Activated CD4-positive, alpha-beta T cell treated with anti-CD3 and anti-CD28 coated beads for 36 hours (primary cell): ENCODE data around the gene NF2. TPM values are rescaled to one million over a fixed set of nuclear protein-coding genes. Genes with fewer than 3 reads are reported as not detected.

Source experiments
- ATAC-seq: fragments of 200-7000 bp; cut with Tn5 transposase; one replicate; pipeline ENCODE4 v1.10.0; 2021; ENCODE audit warnings: mild to moderate bottlenecking, moderate library complexity
- CTCF ChIA-PET: fragments of 350-600 bp; sonication (Branson Sonifier 250); formaldehyde crosslinking; loops from one replicate; lab custom pipeline; 2021; ENCODE audit warnings: antibody characterized with exemption; lab: Charles Lee
- POLR2A ChIA-PET: fragments of 350-600 bp; sonication (Branson Sonifier 250); formaldehyde crosslinking; loops from one replicate; lab custom pipeline; 2021; ENCODE audit warnings: antibody characterized with exemption, inconsistent platforms; lab: Charles Lee
- DNase-seq: peaks from one replicate; pipeline ENCODE4 v3.0.0-alpha.2; 2020
- H3K27ac Mint-ChIP-seq: one replicate; pipeline ENCODE4 v1.8.0; 2021; ENCODE audit warnings: mixed read lengths
- H3K27me3 Mint-ChIP-seq: one replicate; pipeline ENCODE4 v1.8.0; 2021; ENCODE audit warnings: mixed read lengths
- H3K36me3 Mint-ChIP-seq: one replicate; pipeline ENCODE4 v1.8.0; 2021; ENCODE audit warnings: low read depth, mixed read lengths
- H3K4me1 Mint-ChIP-seq: one replicate; pipeline ENCODE4 v1.8.0; 2021; ENCODE audit warnings: mixed read lengths
- H3K4me3 Mint-ChIP-seq: one replicate; pipeline ENCODE4 v1.8.0; 2021; ENCODE audit warnings: mild to moderate bottlenecking, moderate library complexity, mixed read lengths
- H3K9me3 Mint-ChIP-seq: one replicate; pipeline ENCODE4 v1.8.0; 2021; ENCODE audit warnings: low read depth, mixed read lengths
- intact Hi-C, 2 experiments: fragments of 100-400 bp; cut with DNase I in 1 of 2; cut with micrococcal nuclease in 1 of 2; formaldehyde crosslinking; loops; one replicate each; pipeline versions ENCODE4 v1.14.2 to v1.15.1; 2022 to 2024; cut with DNase I, micrococcal nuclease
- total RNA-seq, 2 experiments: library from RNA; stranded (reverse); gene quantifications; one replicate each; pipeline ENCODE4 v1.2.3, GENCODE V29; 2021

The NF2 gene
- total RNA-seq, 2 experiments from 2014 or later: 40.2 to 43.1 TPM

DNA sequence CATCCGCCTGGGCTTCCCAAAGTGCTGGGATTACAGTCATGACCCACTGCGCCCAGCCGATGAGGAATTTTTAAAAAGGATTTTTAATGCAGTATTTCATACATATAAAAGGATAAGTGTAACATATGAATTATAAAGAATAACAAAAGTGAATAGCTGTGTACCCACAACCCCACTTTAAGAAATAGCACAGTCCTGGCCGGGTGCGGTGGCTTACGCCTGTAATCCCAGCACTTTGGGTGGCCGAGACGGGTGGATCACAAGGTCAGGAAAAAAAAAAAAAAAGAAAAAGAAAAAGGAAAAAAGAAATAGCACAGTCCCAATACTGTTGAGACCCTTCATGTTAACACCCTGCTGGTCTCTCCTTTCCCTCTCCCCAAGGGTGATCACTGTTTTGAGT lies 62.1 kb downstream of the NF2 start:
- ATAC-seq (no peak), DNase-seq (no peak)
- ChIA-PET CTCF (no interaction called here), POLR2A (no interaction called here)
- intact Hi-C loops: no loop called here
- Mint-ChIP-seq H3K27ac (no peak overlapping the region), H3K4me3 (no peak overlapping the region), H3K9me3 (no peaks in the 10 kb centered on the region), H3K36me3 (peaks cover 22% of the 10 kb centered on the region), H3K27me3 (no peaks in the 10 kb centered on the region), H3K4me1 (no peaks in the 10 kb centered on the region)

DNA sequence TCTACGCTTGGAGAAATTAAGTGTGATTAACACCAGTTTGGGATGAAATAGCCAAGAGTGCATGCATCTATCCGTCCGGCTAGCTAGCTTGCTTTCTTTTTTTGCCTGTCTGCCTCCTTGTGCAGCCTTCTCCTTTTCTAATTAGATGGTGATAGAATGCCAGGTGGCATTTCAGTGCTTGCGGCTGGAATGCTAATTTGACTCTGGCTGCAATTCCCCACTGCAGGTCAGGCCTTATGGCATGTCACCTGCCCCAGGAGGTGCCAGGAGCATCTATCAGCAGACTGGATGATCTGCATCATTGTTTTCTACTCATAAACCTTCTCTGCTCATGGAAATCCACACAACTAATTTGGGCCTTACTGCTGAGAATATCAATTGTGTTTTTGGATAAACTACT lies 65.2 kb downstream of the NF2 start:
- Mint-ChIP-seq H3K4me3 (no peak overlapping the region), H3K27ac (no peak overlapping the region), H3K4me1 (no peaks in the 10 kb centered on the region), H3K27me3 (no peaks in the 10 kb centered on the region), H3K36me3 (peaks cover 18% of the 10 kb centered on the region), H3K9me3 (no peaks in the 10 kb centered on the region)
- CTCF ChIA-PET: interaction anchor here (0.5 to 1.3 kb wide), 3 partner anchors 43 to 336 kb away, joined by 3 read pairs; no protein-coding TSS in a partner anchor
- intact Hi-C loops: no loop called here
- DNase-seq: no peak
- POLR2A ChIA-PET: no interaction called here
- no peak for ATAC-seq

GRCh38 chr22:29670626-29671025 lies 67.2 kb downstream of the NF2 start:
- H3K9me3 Mint-ChIP-seq: no peaks in the 10 kb centered on the region
- DNase-seq (no peak), ATAC-seq (no peak)
- no peak overlapping the region for H3K27ac Mint-ChIP-seq
- H3K36me3 Mint-ChIP-seq: peaks cover 25% of the 10 kb centered on the region
- no peak overlapping the region for H3K4me3 Mint-ChIP-seq
- CTCF ChIA-PET: no interaction called here
- intact Hi-C loops: no loop called here
- POLR2A ChIA-PET: no interaction called here
- H3K4me1 Mint-ChIP-seq: no peaks in the 10 kb centered on the region
- no peaks in the 10 kb centered on the region for H3K27me3 Mint-ChIP-seq

DNA sequence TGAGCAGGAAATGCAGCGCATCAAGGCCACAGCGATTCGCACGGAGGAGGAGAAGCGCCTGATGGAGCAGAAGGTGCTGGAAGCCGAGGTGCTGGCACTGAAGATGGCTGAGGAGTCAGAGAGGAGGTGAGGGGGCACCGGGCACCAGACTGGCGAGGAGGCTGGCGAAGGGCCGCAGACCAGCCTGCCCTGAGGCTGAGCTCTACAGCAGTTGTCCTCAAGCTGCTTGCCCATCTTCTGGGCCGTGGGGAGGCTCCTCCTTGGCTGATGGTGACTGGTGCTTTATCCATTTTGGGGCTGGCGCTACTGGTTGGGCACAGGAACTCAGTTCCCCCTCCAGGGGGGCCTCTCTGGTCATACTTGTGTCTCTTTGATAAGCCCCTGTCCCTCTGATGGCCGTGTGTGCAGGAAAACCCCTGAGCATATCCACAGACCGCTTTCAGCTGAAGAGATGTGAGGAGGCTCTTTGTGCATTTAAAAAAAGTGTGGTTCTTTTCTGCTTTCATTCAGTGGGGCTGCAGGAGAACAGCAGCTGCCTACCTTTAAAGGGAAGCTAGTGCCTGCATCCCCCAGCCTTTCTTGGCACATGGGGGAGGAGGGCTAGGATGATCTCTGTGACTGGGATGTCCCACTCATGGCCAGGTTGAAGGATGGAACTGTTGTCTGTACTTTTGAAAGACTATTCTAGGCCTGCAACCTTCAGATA lies 70.1 kb downstream of the NF2 start:
- Mint-ChIP-seq H3K4me1 (no peaks in the 10 kb centered on the region), H3K27ac (no peak overlapping the region), H3K27me3 (no peaks in the 10 kb centered on the region), H3K9me3 (no peaks in the 10 kb centered on the region), H3K4me3 (no peak overlapping the region), H3K36me3 (peaks cover 32% of the 10 kb centered on the region)
- DNase-seq: no peak
- intact Hi-C loops: no loop called here
- POLR2A ChIA-PET: no interaction called here
- CTCF ChIA-PET: interaction anchor here (0.6 kb wide), 1 partner anchor 73 kb away, joined by 3 read pairs; no protein-coding TSS in a partner anchor
- no peak for ATAC-seq

GRCh38 chr22:29674121-29674520 lies 70.7 kb downstream of the NF2 start:
- CTCF ChIA-PET: interaction anchor here (0.6 kb wide), 1 partner anchor 72 kb away, joined by 3 read pairs; no protein-coding TSS in a partner anchor
- DNase-seq (no peak), ATAC-seq (no peak)
- Mint-ChIP-seq H3K27ac (no peak overlapping the region), H3K27me3 (no peaks in the 10 kb centered on the region), H3K4me3 (no peak overlapping the region), H3K9me3 (no peaks in the 10 kb centered on the region), H3K4me1 (no peaks in the 10 kb centered on the region), H3K36me3 (peaks cover 29% of the 10 kb centered on the region)
- intact Hi-C loops: no loop called here
- POLR2A ChIA-PET: no interaction called here

DNA sequence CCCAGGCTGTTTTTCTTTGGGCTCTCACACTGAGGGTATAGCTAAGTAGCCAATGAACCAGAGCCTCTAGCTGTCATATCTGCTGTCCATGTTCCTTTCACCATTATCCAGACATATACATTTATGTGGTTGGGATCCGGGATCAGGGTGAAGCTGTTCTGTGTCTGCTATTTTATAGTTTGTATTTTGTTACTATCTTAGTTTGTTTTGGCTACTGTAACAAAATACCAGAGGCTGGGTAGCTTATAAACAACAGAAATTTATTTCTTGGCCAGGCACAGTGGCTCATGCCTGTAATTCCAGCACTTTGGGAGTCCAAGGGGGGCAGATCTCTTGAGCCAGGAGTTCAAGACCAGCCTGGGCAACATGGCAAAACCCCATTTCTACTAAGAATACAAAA lies 75.9 kb downstream of the NF2 start:
- Mint-ChIP-seq H3K27me3 (no peaks in the 10 kb centered on the region), H3K9me3 (no peaks in the 10 kb centered on the region), H3K27ac (no peak overlapping the region), H3K4me1 (no peaks in the 10 kb centered on the region), H3K36me3 (peaks cover 43% of the 10 kb centered on the region), H3K4me3 (no peak overlapping the region)
- intact Hi-C loops: no loop called here
- ChIA-PET POLR2A (no interaction called here), CTCF (interaction anchor here (0.6 to 1.3 kb wide), 4 partner anchors 10 to 51 kb away, joined by 3 to 6 read pairs (median 4); no protein-coding TSS in a partner anchor)
- ATAC-seq (no peak), DNase-seq (no peak)

- H3K27me3 Mint-ChIP-seq: no peaks in the 10 kb centered on the region
- no peaks in the 10 kb centered on the region for H3K4me1 Mint-ChIP-seq
- peaks cover 22% of the 10 kb centered on the region for H3K36me3 Mint-ChIP-seq
- no peaks in the 10 kb centered on the region for H3K9me3 Mint-ChIP-seq
- POLR2A ChIA-PET: no interaction called here
- intact Hi-C loops: no loop called here
- DNase-seq: no peak
- CTCF ChIA-PET: interaction anchor here (1.4 kb wide), 1 partner anchor 322 kb away, joined by 3 read pairs; no protein-coding TSS in a partner anchor
- no peak for ATAC-seq
- no peak overlapping the region for H3K27ac Mint-ChIP-seq
- H3K4me3 Mint-ChIP-seq: no peak overlapping the region
These were observed 80.1 kb downstream of the NF2 start for GRCh38 chr22:29683536-29683935.

DNA sequence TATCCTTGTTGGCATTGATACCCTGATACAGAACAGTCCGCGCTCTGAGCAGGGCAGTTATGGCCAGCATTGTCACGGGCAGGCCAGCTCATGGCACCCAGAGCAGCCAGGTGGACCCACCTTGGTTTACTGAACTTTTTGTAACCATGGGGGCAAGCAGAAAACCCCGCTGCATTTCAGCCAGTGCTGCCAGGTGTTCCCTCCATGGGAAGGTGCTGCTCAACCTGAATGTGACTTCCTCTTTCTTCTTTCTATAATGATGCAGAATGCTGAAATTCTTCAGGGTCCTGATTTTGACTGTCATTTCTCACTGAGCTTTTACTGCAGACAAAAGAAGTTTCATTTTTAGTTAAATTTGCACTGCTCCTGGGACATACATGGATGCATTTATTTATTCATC lies 80.8 kb downstream of the NF2 start:
- H3K27ac Mint-ChIP-seq: no peak overlapping the region

GRCh38 chr22:29689206-29689879 lies 85.9 kb downstream of the NF2 start:
- Mint-ChIP-seq H3K36me3 (peaks cover 2% of the 10 kb centered on the region), H3K27ac (no peak overlapping the region), H3K4me3 (no peak overlapping the region), H3K9me3 (no peaks in the 10 kb centered on the region), H3K4me1 (no peaks in the 10 kb centered on the region), H3K27me3 (no peaks in the 10 kb centered on the region)
- DNase-seq: no peak
- ChIA-PET POLR2A (no interaction called here), CTCF (interaction anchor here (0.7 to 2.3 kb wide), 10 partner anchors 11 to 399 kb away, joined by 3 to 11 read pairs (median 4); no protein-coding TSS in a partner anchor)
- ATAC-seq: no peak
- intact Hi-C loops: loop anchor here in 1 of 2 experiments (2.0 kb wide), 1 partner anchor 399 kb away; no protein-coding TSS in a partner anchor

More for the DNA sequence above, 80.8 kb downstream of the NF2 start:
- ATAC-seq (no peak), DNase-seq (no peak)
- Mint-ChIP-seq H3K9me3 (no peaks in the 10 kb centered on the region), H3K4me3 (no peak overlapping the region), H3K27me3 (no peaks in the 10 kb centered on the region), H3K4me1 (no peaks in the 10 kb centered on the region), H3K36me3 (peaks cover 20% of the 10 kb centered on the region)
- ChIA-PET POLR2A (no interaction called here), CTCF (interaction anchor here (0.8 to 1.4 kb wide), 3 partner anchors 50 to 368 kb away, joined by 3 to 4 read pairs (median 3); no protein-coding TSS in a partner anchor)
- intact Hi-C loops: no loop called here

- ChIA-PET CTCF (interaction anchor here (0.7 to 2.3 kb wide), 10 partner anchors 11 to 399 kb away, joined by 3 to 11 read pairs (median 4); no protein-coding TSS in a partner anchor), POLR2A (no interaction called here)
- no peaks in the 10 kb centered on the region for H3K4me1 Mint-ChIP-seq
- DNase-seq (peak; percentile 69), ATAC-seq (peak; percentile 51)
- no peak overlapping the region for H3K27ac Mint-ChIP-seq
- intact Hi-C loops: loop anchor here in 1 of 2 experiments (1.0 to 2.0 kb wide), 2 partner anchors 315 to 399 kb away; no protein-coding TSS in a partner anchor
- no peaks in the 10 kb centered on the region for H3K9me3 Mint-ChIP-seq
- no peak overlapping the region for H3K4me3 Mint-ChIP-seq
- H3K36me3 Mint-ChIP-seq: peaks cover under 1% of the 10 kb centered on the region
- no peaks in the 10 kb centered on the region for H3K27me3 Mint-ChIP-seq
These were observed 86.4 kb downstream of the NF2 start for GRCh38 chr22:29689880-29690213.

- peaks cover 2% of the 10 kb centered on the region for H3K36me3 Mint-ChIP-seq
- CTCF ChIA-PET: interaction anchor here (0.7 to 2.3 kb wide), 7 partner anchors 12 to 398 kb away, joined by 3 to 11 read pairs (median 6); no protein-coding TSS in a partner anchor
- ATAC-seq (no peak), DNase-seq (no peak)
- H3K9me3 Mint-ChIP-seq: no peaks in the 10 kb centered on the region
- H3K4me1 Mint-ChIP-seq: no peaks in the 10 kb centered on the region
- no peaks in the 10 kb centered on the region for H3K27me3 Mint-ChIP-seq
- H3K4me3 Mint-ChIP-seq: no peak overlapping the region
- POLR2A ChIA-PET: no interaction called here
- no peak overlapping the region for H3K27ac Mint-ChIP-seq
- intact Hi-C loops: loop anchor here in 1 of 2 experiments (1.0 kb wide), 1 partner anchor 315 kb away; no protein-coding TSS in a partner anchor
These were observed 87.0 kb downstream of the NF2 start for GRCh38 chr22:29690476-29690875.
